ENCODE data around the gene CDK5.
"Not testable (repeated sequence)": the region's sequence is repeated elsewhere in the genome, so short reads cannot be mapped to it uniquely, and the experiment has no call there.

Gene CDK5

GRCh38 chr7:151013356-151013732, 44.4 kb downstream of the CDK5 start:
- H3K4me1 ChIP-seq (ENCODE audit: low read depth, poor library complexity, severe bottlenecking): peaks cover 17% of the 10 kb centered on the region
- peak overlapping the region; percentile 86 for H3K9ac ChIP-seq
- H3K4me3 ChIP-seq (IDR thresholded peaks at IDR 0.05; ENCODE audit: insufficient read depth, low read depth, low read length): peak overlapping the region; percentile 61
- peak overlapping the region; percentile 93; the same call in 1 of the 2 replicates for H3K4me2 ChIP-seq
- no peaks in the 10 kb centered on the region for H3K36me3 ChIP-seq (ENCODE audit: insufficient read depth)
- peak overlapping the region; percentile 97; the same call in 1 of the 2 replicates for H2AFZ ChIP-seq (ENCODE audit: low read depth)
- no peaks in the 10 kb centered on the region; the same call in 1 of the 2 replicates for H3K27me3 ChIP-seq (ENCODE audit: insufficient read depth, low read depth)
- no peaks in the 10 kb centered on the region for H4K20me1 ChIP-seq (ENCODE audit: insufficient read depth)
- peak overlapping the region; percentile 55; the same call in 1 of the 2 replicates for H3K27ac ChIP-seq
- TF ChIP-seq CTCF (conservative IDR thresholded peaks at IDR 0.05; ENCODE audit: low read depth, low read length): no peak
- H3K79me2 ChIP-seq (ENCODE audit: insufficient read depth, low read depth): no peaks in the 10 kb centered on the region

- H3K36me3 ChIP-seq (ENCODE audit: insufficient read depth): no peaks in the 10 kb centered on the region
- H3K79me2 ChIP-seq (ENCODE audit: insufficient read depth, low read depth): no peaks in the 10 kb centered on the region
- H3K9ac ChIP-seq: peak overlapping the region; percentile 86; the same call in 1 of the 2 replicates
- H4K20me1 ChIP-seq (ENCODE audit: insufficient read depth): no peaks in the 10 kb centered on the region
- peak; percentile 56 for TF ChIP-seq CTCF (conservative IDR thresholded peaks at IDR 0.05; ENCODE audit: low read depth, low read length)
- H3K27ac ChIP-seq: peak overlapping the region; percentile 55; the same call in 1 of the 2 replicates
- peak overlapping the region; percentile 93; the same call in 1 of the 2 replicates for H3K4me2 ChIP-seq
- no peak overlapping the region for H3K4me3 ChIP-seq (IDR thresholded peaks at IDR 0.05; ENCODE audit: insufficient read depth, low read depth, low read length)
- no peaks in the 10 kb centered on the region; the same call in 1 of the 2 replicates for H3K27me3 ChIP-seq (ENCODE audit: insufficient read depth, low read depth)
- peaks cover 14% of the 10 kb centered on the region for H3K4me1 ChIP-seq (ENCODE audit: low read depth, poor library complexity, severe bottlenecking)
- H2AFZ ChIP-seq (ENCODE audit: low read depth): peak overlapping the region; percentile 97; the same call in 1 of the 2 replicates
Observed at GRCh38 chr7:151012911-151013347, 44.8 kb downstream of the CDK5 start.

GRCh38 chr7:151012031-151012692, 45.5 kb downstream of the CDK5 start:
- Histone ChIP-seq H3K79me2 (ENCODE audit: insufficient read depth, low read depth) (no peaks in the 10 kb centered on the region), H4K20me1 (ENCODE audit: insufficient read depth) (no peaks in the 10 kb centered on the region), H3K9ac (no peak overlapping the region), H3K36me3 (ENCODE audit: insufficient read depth) (no peaks in the 10 kb centered on the region), H2AFZ (ENCODE audit: low read depth) (no peak overlapping the region), H3K27ac (no peak overlapping the region), H3K4me3 (IDR thresholded peaks at IDR 0.05; ENCODE audit: insufficient read depth, low read depth, low read length) (no peak overlapping the region), H3K4me1 (ENCODE audit: low read depth, poor library complexity, severe bottlenecking) (peaks cover 14% of the 10 kb centered on the region), H3K4me2 (no peak overlapping the region), H3K27me3 (ENCODE audit: insufficient read depth, low read depth) (no peaks in the 10 kb centered on the region; the same call in 1 of the 2 replicates)
- no peak for TF ChIP-seq CTCF (conservative IDR thresholded peaks at IDR 0.05; ENCODE audit: low read depth, low read length)

- H3K27ac ChIP-seq; H3K4me3 ChIP-seq (IDR thresholded peaks at IDR 0.05; ENCODE audit: insufficient read depth, low read depth, low read length); H3K27me3 ChIP-seq (ENCODE audit: insufficient read depth, low read depth); H3K36me3 ChIP-seq (ENCODE audit: insufficient read depth); H3K4me2 ChIP-seq; H4K20me1 ChIP-seq (ENCODE audit: insufficient read depth); H3K79me2 ChIP-seq (ENCODE audit: insufficient read depth, low read depth); H3K9ac ChIP-seq; H2AFZ ChIP-seq (ENCODE audit: low read depth): not testable (repeated sequence)
- H3K4me1 ChIP-seq (ENCODE audit: low read depth, poor library complexity, severe bottlenecking): peaks cover 14% of the 10 kb centered on the region
Observed at GRCh38 chr7:151011616-151012015, 46.1 kb downstream of the CDK5 start.

- Histone ChIP-seq H3K9ac (no peak overlapping the region), H4K20me1 (ENCODE audit: insufficient read depth) (no peaks in the 10 kb centered on the region), H3K4me3 (IDR thresholded peaks at IDR 0.05; ENCODE audit: insufficient read depth, low read depth, low read length) (no peak overlapping the region), H3K27ac (no peak overlapping the region), H3K4me1 (ENCODE audit: low read depth, poor library complexity, severe bottlenecking) (peaks cover 14% of the 10 kb centered on the region), H3K79me2 (ENCODE audit: insufficient read depth, low read depth) (no peaks in the 10 kb centered on the region), H3K36me3 (ENCODE audit: insufficient read depth) (no peaks in the 10 kb centered on the region), H3K4me2 (no peak overlapping the region), H2AFZ (ENCODE audit: low read depth) (no peak overlapping the region), H3K27me3 (ENCODE audit: insufficient read depth, low read depth) (no peaks in the 10 kb centered on the region; the same call in 1 of the 2 replicates)
- no peak for TF ChIP-seq CTCF (conservative IDR thresholded peaks at IDR 0.05; ENCODE audit: low read depth, low read length)
Observed at GRCh38 chr7:151011097-151011409, 46.6 kb downstream of the CDK5 start.
